NCI-H1436 treated with DMSO at 0.1 percent for 48 hours (cell line): Measurements from ENCODE around the gene GDI1.

Source experiments
- DNase-seq: peaks from one replicate; lab custom pipeline; 2025; lab: John Stamatoyannopoulos, UW

Gene GDI1

DNA sequence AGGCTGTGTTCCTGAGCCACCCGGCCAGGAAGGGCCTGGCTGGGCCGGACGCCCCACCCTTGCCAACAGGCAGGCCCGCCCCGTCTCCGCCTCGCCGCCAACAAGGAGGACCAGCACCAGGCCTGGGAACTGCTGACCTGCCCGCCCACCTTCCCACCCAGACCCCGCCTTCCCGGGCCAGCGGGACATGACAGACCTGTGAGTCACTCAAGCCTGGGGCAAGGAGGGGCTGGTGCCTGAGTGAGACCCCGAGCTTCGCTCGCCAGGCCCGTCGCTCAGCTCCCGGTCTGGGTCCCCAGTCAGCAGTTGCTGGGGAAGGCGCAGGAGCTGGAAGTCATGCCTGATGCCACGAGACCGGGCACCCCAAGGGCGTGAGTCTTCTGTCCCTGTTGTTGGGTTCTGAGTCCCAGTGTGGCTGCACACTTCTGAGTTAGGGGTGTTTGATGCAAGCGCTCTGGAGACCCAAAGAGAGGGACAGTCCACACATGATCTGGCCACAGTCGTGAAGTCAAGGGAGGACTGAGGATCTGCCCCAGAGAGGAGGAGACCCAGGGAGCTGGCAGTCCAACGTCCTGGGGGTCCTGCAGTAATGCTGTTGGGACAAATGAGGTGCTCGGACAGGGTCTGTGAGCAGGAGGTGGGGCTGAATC, 27.6 kb upstream of the GDI1 start, which contains the start of gene DNASE1L1:
Gene DNASE1L1, minus strand, starts transcription at position 33 of the 650 bp plus-strand sequence. CDS start 3,686 bp downstream, outside the sequence.
- no peak for DNase-seq

DNA sequence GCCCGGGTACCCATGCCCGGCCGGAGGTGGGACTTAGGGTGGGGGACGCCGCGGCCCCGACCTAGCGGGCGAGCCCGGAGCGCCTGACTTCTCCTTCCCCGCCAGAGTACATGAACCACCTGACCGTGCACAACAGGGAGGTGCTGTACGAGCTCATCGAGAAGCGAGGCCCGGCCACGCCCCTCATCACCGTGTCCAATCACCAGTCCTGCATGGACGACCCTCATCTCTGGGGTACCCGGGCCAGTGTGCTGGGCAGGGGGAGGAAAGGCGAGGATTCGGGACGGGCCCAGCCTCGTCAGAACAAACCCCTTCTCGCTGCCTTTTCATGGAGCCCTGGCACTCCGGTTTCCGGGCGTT, 25.0 kb upstream of the GDI1 start:
- peak; percentile 18 for DNase-seq

DNA sequence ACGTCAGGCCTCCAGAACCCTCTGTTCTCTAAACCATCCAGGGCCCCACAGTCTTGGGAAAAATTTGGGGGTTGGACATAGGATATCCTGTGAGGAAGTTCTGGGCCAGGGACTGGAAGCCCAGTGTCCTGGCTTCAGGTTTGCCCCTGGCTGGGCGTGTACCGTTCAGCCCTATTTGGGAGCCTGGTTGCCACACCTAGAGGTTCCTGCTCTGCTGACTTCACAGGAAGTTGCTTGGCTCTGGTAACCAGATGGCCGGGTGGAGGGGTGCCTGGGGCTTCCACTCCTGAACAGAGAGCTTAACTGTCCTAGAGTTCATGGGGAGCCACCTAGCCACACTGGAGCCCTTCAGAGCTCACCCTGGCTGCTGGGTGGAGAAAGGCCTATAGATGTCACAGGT, 24.5 kb upstream of the GDI1 start:
- DNase-seq = no peak

DNA sequence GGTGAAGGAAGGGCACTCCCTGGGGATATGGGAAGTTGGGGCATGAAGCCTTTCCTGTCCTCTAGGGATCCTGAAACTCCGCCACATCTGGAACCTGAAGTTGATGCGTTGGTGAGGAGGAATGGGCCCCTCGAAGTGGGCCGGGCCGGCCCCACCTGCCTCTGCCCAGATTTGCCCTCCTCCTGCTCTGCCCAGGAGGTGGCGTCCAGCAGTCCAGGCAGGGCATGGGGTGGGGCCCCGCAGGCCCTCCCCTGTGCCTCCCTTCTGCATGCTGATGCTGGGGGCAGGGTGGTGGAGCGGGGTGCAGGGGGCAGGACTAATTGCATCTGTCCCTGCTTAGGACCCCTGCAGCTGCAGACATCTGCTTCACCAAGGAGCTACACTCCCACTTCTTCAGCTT, 23.8 kb upstream of the GDI1 start:
- DNase-seq = no peak

DNA sequence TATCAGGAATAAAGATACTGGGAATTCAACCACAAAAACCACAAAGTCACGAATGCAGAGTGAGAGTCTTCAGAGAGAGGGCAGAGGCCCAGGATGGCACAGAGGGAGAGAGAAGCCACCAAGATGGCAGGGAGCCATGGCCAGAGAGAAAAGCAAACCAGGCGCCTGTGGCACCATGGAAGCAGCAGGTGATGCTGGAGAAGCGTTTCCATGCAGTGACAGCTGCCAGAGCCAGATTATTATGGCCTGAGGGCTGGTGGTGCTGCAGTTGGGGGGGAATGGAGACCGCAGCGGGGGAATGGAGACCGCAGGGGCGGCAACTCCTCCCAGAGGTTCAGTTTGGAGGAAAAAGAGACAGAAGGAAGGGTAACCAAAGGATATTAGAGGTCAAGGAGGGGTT, 19.8 kb upstream of the GDI1 start:
- no peak for DNase-seq

DNA sequence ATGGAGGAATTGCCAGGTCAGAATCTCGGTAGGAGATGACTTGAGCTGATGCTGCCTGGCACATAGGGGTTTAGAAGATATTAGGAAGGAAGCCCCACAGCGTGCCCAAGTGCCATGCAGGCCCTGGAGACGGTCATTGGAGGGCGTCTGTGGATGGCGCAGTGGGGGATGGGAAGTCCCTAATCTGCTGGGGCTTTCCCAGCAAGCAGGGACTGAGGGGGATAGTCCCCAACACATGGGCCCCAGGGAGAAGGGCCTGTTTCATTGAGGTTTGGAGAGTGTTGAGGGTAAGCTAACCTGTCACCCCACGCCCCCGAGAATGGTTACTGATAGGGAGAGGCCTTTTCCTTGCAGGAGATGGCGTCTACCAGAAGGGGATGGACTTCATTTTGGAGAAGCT, 17.8 kb upstream of the GDI1 start:
- DNase-seq = no peak

DNA sequence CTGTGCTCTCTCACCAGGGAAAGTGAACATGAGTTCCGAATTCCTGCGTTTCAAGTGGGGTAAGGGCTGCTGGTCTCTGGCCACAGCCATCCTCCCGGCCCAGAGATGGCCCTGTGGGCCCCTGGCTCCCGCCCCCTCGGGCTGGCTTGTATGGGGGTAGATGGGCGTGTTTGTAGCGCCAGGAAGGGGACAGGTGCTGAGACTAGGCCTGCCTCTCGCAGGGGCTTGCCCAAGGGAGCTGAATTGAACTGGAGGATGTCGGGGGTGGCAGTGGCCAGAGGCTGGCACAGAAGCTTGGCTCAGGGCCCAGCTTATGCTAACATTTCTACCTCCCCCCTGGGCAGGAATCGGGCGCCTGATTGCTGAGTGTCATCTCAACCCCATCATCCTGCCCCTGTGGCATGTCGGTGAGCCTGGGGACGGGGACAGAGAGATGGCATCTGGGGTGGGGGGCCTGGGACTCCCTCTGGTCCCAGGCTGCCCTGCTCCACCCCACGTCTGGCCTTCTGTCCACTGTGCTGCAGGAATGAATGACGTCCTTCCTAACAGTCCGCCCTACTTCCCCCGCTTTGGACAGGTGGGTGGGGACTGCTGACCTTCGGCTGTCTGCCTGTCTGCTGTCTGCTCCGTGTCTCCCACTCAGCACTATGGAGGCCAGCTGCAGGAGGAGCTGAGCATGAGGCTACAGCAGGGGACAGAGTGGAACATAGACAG, 17.1 kb upstream of the GDI1 start:
- no peak for DNase-seq

DNA sequence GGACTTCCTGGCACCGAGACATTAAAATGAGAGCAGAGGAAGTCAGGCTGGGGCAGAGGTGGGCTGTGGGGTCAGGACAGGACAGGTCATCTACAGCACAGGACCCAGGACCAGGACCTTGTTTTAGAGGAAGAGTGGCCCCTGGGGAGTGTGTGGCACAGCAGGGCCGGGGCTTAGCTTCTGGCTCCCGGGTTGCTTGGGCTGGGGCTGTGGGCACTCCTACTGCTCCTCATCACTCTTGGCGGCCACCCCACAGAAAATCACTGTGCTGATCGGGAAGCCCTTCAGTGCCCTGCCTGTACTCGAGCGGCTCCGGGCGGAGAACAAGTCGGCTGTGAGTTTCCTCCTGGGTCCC, 16.6 kb upstream of the GDI1 start:
- no peak for DNase-seq

DNA sequence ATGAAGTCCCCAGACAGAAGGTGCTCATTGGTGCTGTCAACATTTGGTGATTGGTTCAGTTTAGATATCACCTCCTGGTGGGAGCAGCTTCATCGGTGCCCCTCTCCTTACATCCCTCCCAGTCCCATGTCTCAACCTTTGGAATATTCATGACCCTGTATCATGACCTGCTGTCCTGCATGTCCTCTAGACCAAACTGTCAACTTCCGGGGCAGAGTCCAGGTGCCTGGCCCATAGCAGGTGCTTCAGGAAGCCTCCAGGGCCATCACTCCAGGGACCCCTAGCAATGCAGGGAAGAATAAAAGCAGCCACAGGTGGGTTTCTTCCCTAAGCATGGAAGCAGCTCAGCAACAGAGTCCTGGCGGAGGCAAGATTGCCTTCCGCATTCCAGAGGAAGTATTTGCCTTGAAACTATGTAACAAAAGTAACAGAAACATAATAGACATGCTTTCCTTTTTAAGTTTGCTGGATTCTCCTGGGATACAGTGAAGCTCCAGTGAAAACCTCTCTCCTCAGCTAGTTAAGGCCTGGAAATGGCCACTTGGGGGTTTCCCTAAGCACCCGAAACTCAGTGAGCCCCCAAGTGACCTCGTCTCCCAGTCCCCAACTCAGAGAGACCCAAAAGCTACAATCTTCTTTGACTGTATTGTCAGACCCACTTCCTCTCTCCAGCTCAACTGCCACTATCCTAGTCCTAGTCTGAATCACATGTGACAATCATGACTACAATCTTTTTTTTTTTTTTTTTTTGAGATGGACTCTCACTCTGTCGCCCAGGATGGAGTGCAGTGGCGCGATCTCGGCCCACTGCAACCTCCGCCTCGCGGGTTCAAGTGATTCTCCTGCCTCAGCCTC, 9.8 kb upstream of the GDI1 start:
- no peak for DNase-seq

DNA sequence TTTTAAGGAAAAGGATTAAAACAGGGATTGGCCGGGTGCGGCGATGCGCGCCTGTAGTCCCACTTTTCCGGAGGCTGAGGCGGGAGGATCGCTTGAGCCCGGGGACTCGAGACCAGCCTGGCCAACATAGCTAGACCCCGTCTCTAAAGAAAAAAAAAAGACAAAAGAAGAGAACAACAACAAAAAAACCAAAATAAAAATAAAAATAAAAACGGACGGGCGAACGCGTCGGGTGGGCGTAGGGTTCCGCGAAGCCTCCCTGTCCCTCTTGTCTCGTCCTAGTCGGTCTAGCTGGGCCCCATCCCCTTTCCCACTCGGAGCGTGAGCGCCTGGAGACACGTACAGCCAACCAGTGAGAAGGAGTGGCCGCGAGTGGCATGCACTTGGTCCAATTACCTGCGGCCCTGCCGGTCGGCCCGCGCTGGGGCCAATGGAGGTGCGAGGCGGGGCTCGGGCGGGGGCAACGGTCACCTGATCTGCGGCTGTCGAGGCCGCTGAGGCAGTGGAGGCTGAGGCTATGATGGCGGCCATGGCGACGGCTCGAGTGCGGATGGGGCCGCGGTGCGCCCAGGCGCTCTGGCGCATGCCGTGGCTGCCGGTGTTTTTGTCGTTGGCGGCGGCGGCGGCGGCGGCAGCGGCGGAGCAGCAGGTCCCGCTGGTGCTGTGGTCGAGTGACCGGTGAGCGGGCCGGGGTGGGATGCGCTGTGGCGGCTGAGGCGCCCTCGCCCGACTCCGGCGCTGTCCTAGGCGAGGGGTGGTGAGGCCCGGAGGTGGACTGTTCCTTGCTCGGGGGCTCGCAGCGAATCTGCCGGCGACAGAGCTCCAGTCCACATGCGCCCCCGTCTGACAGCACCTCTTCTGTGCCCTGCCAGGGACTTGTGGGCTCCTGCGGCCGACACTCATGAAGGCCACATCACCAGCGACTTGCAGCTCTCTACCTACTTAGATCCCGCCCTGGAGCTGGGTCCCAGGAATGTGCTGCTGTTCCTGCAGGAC, 8.5 kb upstream of the GDI1 start, which contains the start of gene ATP6AP1:
Gene ATP6AP1, plus strand, starts transcription at position 502 of the 996 bp plus-strand sequence. Its CDS starts 16 bp downstream, at position 518.
- peak; percentile 86 for DNase-seq

DNA sequence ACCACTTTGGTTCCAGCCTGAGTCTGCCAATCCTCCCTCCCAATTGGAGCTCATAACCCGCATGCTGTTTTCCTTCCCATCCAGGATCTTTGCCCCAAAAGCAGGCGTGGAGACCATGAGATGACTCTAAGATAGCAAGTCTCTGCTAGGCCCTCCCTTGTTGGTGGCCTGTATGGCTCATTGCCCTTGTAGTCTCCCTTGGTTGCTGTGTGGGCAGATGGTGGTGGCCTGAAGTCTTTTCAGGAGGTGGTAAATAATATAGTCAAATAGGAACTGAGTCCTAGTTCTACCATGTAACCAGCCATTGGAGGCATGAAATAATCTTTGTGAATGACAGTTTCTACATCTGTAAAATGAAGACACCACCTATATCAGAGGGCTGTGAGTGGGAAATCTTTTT, 7.2 kb upstream of the GDI1 start:
- no peak for DNase-seq

DNA sequence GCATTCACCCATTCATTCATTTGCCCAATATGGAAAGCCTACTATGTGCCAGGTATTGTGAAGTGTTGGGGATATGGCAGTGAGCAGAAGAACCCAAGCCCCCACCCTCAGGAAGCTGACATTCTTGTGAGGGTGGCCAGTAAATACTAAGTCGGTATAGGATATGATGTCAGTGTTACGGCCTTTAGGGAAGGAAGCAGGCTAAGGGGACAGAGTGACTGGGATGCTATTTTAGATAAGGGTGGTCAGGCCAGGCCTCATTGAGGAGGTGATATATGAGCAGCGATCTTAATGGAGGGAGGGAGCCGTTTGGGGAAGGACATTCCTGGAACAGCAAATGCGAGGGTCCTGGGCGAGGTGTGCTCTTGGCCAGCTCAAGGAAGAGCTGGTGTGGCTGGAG, 6.5 kb upstream of the GDI1 start:
- DNase-seq = no peak

DNA sequence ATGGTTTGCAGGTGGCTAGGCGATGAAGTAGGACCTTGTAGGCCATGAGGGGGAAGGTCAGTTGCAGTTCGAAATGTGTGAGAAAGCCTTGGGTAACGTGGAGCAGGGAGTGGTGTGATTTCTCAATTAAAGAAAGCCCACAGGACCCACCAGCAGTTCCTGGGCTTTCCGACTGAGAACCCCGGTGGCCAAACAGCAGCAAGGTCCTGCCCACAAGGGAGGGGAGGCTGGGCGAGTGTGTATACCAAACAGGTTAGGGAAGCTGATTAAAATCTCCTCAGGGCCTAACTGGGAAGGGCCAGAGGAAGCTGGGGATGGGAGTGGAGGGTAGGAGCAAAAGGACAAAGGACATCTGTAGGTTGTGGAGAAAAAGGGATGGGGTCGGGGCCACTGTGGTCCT, 6.0 kb upstream of the GDI1 start:
- DNase-seq = no peak

DNA sequence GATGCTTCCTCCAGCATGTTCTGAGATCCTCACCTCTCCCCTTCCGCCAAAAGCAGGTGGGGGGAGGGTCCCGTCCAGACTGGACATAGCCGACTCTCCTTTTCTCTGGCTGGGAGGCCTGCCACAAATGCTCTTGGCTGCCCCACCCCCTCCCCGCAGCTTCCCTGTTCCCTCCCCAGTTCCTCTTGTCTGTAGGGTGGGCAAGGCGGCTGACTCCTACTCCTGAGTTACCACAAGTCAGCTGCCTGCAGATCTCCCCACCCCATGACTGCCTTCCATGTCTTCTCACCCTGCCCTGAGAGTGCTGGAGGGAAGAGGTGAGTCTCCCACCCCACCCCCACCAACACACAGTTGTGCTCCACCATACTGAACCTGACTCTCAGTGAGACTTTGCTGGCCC, 5.6 kb upstream of the GDI1 start:
- DNase-seq = no peak

DNA sequence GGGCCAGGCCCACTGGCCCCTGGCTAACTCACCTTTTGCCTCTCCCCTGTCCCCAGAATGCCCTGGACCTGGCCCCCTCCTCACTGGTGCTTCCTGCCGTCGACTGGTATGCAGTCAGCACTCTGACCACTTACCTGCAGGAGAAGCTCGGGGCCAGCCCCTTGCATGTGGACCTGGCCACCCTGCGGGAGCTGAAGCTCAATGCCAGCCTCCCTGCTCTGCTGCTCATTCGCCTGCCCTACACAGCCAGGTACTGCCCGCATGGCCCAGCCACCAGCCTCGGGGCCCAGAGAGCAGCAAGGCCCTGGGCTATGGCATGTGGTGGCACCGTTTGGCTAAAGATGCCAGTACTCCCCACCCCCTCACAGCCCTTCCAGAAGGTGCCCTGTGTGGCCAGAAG, 4.7 kb upstream of the GDI1 start:
- DNase-seq = no peak

DNA sequence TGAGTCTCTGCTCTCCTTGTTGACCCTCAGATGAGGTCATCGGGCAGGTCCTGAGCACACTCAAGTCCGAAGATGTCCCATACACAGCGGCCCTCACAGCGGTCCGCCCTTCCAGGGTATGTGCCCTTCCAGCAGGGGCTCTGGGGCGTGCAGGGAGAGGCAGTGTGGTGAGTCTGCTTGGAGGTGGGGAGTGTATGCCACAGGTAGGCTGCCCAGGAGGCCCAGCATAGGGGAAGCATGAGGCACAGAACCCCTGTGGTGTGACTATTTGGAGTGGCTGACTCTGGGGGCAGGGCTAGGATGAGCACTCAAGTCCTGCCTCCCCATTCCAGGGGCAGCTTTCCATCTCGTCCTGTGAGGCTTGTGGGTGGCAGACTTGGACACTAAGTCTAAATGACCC, 3.3 kb upstream of the GDI1 start:
- no peak for DNase-seq

DNA sequence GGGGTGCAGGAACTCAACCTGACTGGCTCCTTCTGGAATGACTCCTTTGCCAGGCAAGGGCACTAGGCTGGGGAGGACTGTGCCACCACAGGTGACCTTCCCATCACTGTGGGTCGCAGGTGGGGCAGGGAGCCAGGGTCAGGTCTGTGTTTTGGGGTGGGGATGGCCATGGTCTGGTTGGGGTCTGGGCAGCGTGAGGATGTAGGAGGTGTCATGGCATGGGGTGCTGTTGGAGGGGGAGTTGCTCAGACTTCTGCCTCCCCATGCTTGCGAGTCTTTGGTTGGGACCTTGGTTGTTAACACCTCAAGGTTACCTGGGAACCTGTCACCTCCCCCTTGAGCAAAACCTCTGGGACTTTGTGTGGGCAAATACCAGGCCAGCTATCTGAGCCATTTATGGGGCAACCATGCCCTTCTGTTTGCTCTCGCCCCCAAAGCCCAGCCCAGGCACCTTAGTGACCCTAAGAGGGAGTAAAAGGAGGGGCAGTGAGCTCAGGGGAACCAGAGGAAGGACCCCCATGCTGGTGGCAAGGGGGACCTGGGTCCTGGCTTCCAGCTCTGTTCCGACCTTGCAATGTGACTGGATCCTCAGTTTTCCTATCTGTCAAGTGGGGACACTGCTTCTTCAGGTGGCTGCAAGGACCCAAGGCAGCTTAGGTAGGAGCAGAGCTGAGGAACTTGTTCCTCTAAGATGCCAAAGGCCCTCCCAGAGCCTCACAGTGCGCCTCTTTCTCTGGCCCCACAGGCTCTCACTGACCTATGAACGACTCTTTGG, 2.4 kb upstream of the GDI1 start:
- DNase-seq = no peak

DNA sequence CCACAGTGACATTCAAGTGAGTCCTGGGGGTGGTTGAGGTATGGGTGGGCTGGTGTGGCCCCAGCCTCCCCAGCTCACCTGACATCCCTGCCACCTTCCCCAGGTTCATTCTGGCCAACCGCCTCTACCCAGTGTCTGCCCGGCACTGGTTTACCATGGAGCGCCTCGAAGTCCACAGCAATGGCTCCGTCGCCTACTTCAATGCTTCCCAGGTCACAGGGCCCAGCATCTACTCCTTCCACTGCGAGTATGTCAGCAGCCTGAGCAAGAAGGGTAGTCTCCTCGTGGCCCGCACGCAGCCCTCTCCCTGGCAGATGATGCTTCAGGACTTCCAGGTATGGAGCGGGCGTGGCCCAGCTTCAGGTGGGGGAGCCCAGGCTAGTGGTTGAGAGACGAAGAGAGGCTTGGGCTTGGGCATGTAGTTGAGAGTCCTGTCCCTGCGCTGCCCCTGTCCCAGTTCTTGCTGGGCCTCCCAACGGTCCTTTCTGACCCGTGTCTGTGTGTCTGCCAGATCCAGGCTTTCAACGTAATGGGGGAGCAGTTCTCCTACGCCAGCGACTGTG, 1.7 kb upstream of the GDI1 start:
- no peak for DNase-seq

DNA sequence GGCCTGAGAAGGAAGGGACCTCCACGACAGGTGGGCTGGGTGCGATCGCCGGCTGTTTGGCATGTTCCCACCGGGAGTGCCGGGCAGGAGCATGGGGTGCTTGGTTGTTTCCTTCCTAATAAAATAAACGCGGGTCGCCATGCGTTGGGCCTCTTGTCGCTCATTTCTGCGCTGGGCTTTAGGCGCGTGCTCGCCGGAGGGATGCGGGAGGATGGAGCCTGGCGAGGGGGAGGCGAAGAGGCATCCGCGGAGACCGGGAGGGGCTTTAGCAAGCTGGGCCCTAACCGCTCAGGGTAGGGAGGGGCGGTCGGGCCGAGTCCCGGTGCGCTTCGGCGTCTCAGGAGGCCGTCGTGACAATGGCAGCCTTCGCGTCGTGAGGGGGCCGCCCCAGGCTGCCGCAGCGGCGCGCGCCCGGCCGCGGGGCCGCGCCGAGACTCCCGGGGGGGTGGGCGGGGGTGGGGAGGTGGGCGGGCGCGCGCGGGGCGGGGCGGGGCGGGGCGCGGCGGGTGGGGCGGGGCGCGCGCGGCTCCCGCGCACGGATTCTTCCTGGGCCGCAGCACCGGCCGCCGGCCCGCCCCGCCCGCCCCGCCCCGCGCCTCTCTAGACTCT, 476 bp upstream of the GDI1 start:
- DNase-seq = no peak
